Medulla oblongata (tissue), 1 donor: ENCODE data around the gene TNRC18.
A peak's percentile ranks its signal among the peaks of the same experiment; 100 is the strongest.
"Not testable (repeated sequence)": the region's sequence is repeated elsewhere in the genome, so short reads cannot be mapped to it uniquely, and the experiment has no call there.

Experiments
- DNase-seq: peaks from one replicate; pipeline ENCODE4 v3.0.0-alpha.2; 2015; ENCODE audit errors: extremely low spot score

The TNRC18 gene

GRCh38 chr7:5350174-5350463 is 73.5 kb downstream of the TNRC18 start:
- no peak for DNase-seq

- DNase-seq: no peak
Observed at GRCh38 chr7:5349437-5350173, 74.0 kb downstream of the TNRC18 start.

GRCh38 chr7:5349005-5349380 is 74.6 kb downstream of the TNRC18 start:
- DNase-seq: no peak

GRCh38 chr7:5348134-5349004 is 75.3 kb downstream of the TNRC18 start:
- DNase-seq: no peak

- no peak for DNase-seq
Observed at GRCh38 chr7:5345671-5346070, 78.0 kb downstream of the TNRC18 start.

GRCh38 chr7:5345171-5345570 is 78.5 kb downstream of the TNRC18 start:
- no peak for DNase-seq

GRCh38 chr7:5344342-5344741 is 79.3 kb downstream of the TNRC18 start:
- DNase-seq: no peak

GRCh38 chr7:5343884-5344283 is 79.8 kb downstream of the TNRC18 start:
- DNase-seq: no peak

GRCh38 chr7:5342631-5343030 is 81.0 kb downstream of the TNRC18 start:
- no peak for DNase-seq

- no peak for DNase-seq
Observed at GRCh38 chr7:5339955-5340354, 83.7 kb downstream of the TNRC18 start.

- DNase-seq: no peak
Observed at GRCh38 chr7:5337047-5337446, 86.6 kb downstream of the TNRC18 start.

GRCh38 chr7:5334671-5335070 is 89.0 kb downstream of the TNRC18 start:
- peak; percentile 45 for DNase-seq

GRCh38 chr7:5333121-5334045 is 90.3 kb downstream of the TNRC18 start:
- no peak for DNase-seq

- DNase-seq: no peak
Observed at GRCh38 chr7:5332579-5332978, 91.1 kb downstream of the TNRC18 start.

GRCh38 chr7:5330288-5330687 is 93.3 kb downstream of the TNRC18 start:
- DNase-seq: no peak

- DNase-seq: no peak
Observed at GRCh38 chr7:5324961-5325360, 98.7 kb downstream of the TNRC18 start.

- DNase-seq: not testable (repeated sequence)
Observed at GRCh38 chr7:5323800-5324781, 99.5 kb downstream of the TNRC18 start.

GRCh38 chr7:5322621-5323410 is 100.8 kb downstream of the TNRC18 start:
- no peak for DNase-seq

GRCh38 chr7:5320802-5321396 is 102.7 kb downstream of the TNRC18 start:
- DNase-seq: no peak

GRCh38 chr7:5320391-5320790 is 103.2 kb downstream of the TNRC18 start:
- no peak for DNase-seq
